ENCODE results near the gene UBASH3A. TPM values are rescaled to one million over a fixed set of nuclear protein-coding genes. Genes with fewer than 3 reads are reported as not detected.

UBASH3A gene
- polyA plus RNA-seq, 1 donor (not counting 4 experiments of a cell fraction or from before 2014, with no cell fraction given) = not detected

GRCh38 chr21:42492201-42492600 is 88.5 kb downstream of the UBASH3A start:
- no peak overlapping the region for H3K4me2 ChIP-seq (ENCODE audit: control insufficient read depth, extremely low read depth, insufficient read depth, low read depth, low read length)
- H3K9ac ChIP-seq (ENCODE audit: control insufficient read depth, extremely low read depth, insufficient read depth, low read length) = no peak overlapping the region
- dilution Hi-C loops (cut with MboI; ENCODE audit: extremely low pct_ligation_motif_present, low sequenced_read_pairs) = no loop called here
- no peaks in the 10 kb centered on the region for H4K20me1 ChIP-seq (ENCODE audit: control insufficient read depth, extremely low read depth, insufficient read depth, low read length)
- no peak overlapping the region for H2AFZ ChIP-seq (ENCODE audit: control insufficient read depth, low read length)
- no peaks in the 10 kb centered on the region for H3K27me3 ChIP-seq (ENCODE audit: control insufficient read depth, extremely low read depth, insufficient read depth, low read length)
- FAIRE-seq = no peak
- no peaks in the 10 kb centered on the region for H3K79me2 ChIP-seq (ENCODE audit: control insufficient read depth, insufficient read depth, low read length)
- H3K27ac ChIP-seq (ENCODE audit: control insufficient read depth, insufficient read depth, low read length) = no peak overlapping the region
- H3K9me1 ChIP-seq (ENCODE audit: control insufficient read depth, extremely low read depth, insufficient read depth, low read length) = no peaks in the 10 kb centered on the region
- no peaks in the 10 kb centered on the region for H3K36me3 ChIP-seq (ENCODE audit: control insufficient read depth in 2 of 2, extremely low read depth in 1 of 2, insufficient read depth in 2 of 2, low read length in 2 of 2)
- TF ChIP-seq EZH2 (IDR thresholded peaks at IDR 0.05; ENCODE audit: low read length) = no peak
- TF ChIP-seq CTCF (optimal IDR thresholded peaks at IDR 0.05 in 1 of 3, IDR thresholded peaks at IDR 0.05 in 1 of 3, conservative IDR thresholded peaks at IDR 0.05 in 1 of 3; ENCODE audit: extremely low read depth in 1 of 3, insufficient read depth in 2 of 3, low read length in 3 of 3) = no peak
- no peak overlapping the region for H3K4me3 ChIP-seq (ENCODE audit: control insufficient read depth in 2 of 3, extremely low read depth in 1 of 3, insufficient read depth in 2 of 3, low read depth in 1 of 3, low read length in 3 of 3)
- H3K9me3 ChIP-seq (ENCODE audit: control insufficient read depth, low read depth, low read length) = no peaks in the 10 kb centered on the region
- H3K4me1 ChIP-seq (ENCODE audit: control insufficient read depth, extremely low read depth, insufficient read depth, low read length) = peaks cover 11% of the 10 kb centered on the region
- DNase-seq (ENCODE audit: low read depth, low spot score) = no peak

GRCh38 chr21:42493109-42494060 is 89.7 kb downstream of the UBASH3A start:
- Histone ChIP-seq H3K27ac (ENCODE audit: control insufficient read depth, insufficient read depth, low read length) (no peak overlapping the region), H3K4me2 (ENCODE audit: control insufficient read depth, extremely low read depth, insufficient read depth, low read depth, low read length) (no peak overlapping the region), H3K4me3 (ENCODE audit: control insufficient read depth in 2 of 3, extremely low read depth in 1 of 3, insufficient read depth in 2 of 3, low read depth in 1 of 3, low read length in 3 of 3) (no peak overlapping the region), H3K9ac (ENCODE audit: control insufficient read depth, extremely low read depth, insufficient read depth, low read length) (no peak overlapping the region), H3K4me1 (ENCODE audit: control insufficient read depth, extremely low read depth, insufficient read depth, low read length) (peaks cover 11% of the 10 kb centered on the region), H2AFZ (ENCODE audit: control insufficient read depth, low read length) (no peak overlapping the region), H3K9me1 (ENCODE audit: control insufficient read depth, extremely low read depth, insufficient read depth, low read length) (no peaks in the 10 kb centered on the region), H3K79me2 (ENCODE audit: control insufficient read depth, insufficient read depth, low read length) (no peaks in the 10 kb centered on the region), H4K20me1 (ENCODE audit: control insufficient read depth, extremely low read depth, insufficient read depth, low read length) (no peaks in the 10 kb centered on the region), H3K27me3 (ENCODE audit: control insufficient read depth, extremely low read depth, insufficient read depth, low read length) (no peaks in the 10 kb centered on the region), H3K36me3 (ENCODE audit: control insufficient read depth in 2 of 2, extremely low read depth in 1 of 2, insufficient read depth in 2 of 2, low read length in 2 of 2) (no peaks in the 10 kb centered on the region), H3K9me3 (ENCODE audit: control insufficient read depth, low read depth, low read length) (no peaks in the 10 kb centered on the region)
- DNase-seq (ENCODE audit: low read depth, low spot score) (no peak), FAIRE-seq (no peak)
- TF ChIP-seq CTCF (optimal IDR thresholded peaks at IDR 0.05 in 1 of 3, IDR thresholded peaks at IDR 0.05 in 1 of 3, conservative IDR thresholded peaks at IDR 0.05 in 1 of 3; ENCODE audit: extremely low read depth in 1 of 3, insufficient read depth in 2 of 3, low read length in 3 of 3) (no peak), EZH2 (IDR thresholded peaks at IDR 0.05; ENCODE audit: low read length) (no peak)
- dilution Hi-C loops (cut with MboI; ENCODE audit: extremely low pct_ligation_motif_present, low sequenced_read_pairs) = no loop called here
